HUES64 (cell line): Measurements from ENCODE around the gene PROX2.

Source experiments
- H3K27ac ChIP-seq: 2 replicates; pipeline ENCODE4 v1.7.0; 2013; ENCODE audit warnings: low read depth, low read length, inconsistent platforms
- H3K27me3 ChIP-seq: 2 replicates; pipeline ENCODE4 v1.6.1; 2013; ENCODE audit warnings: mild to moderate bottlenecking, low read length; ENCODE audit not compliant: insufficient read depth
- H3K36me3 ChIP-seq: 2 replicates; pipeline ENCODE4 v1.6.1; 2013; ENCODE audit warnings: mild to moderate bottlenecking, low read length; ENCODE audit not compliant: insufficient read depth
- H3K4me1 ChIP-seq: 2 replicates; pipeline ENCODE4 v1.6.1; 2013; ENCODE audit warnings: mild to moderate bottlenecking, low read length, moderate library complexity; ENCODE audit not compliant: insufficient read depth
- H3K4me3 ChIP-seq: 2 replicates; pipeline ENCODE4 v1.5.1; 2013; ENCODE audit warnings: mild to moderate bottlenecking, low read length, moderate library complexity
- H3K9ac ChIP-seq: 2 replicates; pipeline ENCODE4 v1.6.1; 2013; ENCODE audit warnings: mild to moderate bottlenecking, low read depth, low read length
- H3K9me3 ChIP-seq: 2 replicates; pipeline ENCODE4 v1.6.1; 2013; ENCODE audit warnings: low read depth, low read length; ENCODE audit not compliant: insufficient read depth
- WGBS: fragments of 150-250, 120-280 bp; methylation state at CpG from one replicate; pipeline ENCODE4 v1.1.7; 2013; ENCODE audit warnings: missing lambda C conversion rate; 5-methylcytosine and 5-hydroxymethylcytosine counted together

The PROX2 gene

DNA sequence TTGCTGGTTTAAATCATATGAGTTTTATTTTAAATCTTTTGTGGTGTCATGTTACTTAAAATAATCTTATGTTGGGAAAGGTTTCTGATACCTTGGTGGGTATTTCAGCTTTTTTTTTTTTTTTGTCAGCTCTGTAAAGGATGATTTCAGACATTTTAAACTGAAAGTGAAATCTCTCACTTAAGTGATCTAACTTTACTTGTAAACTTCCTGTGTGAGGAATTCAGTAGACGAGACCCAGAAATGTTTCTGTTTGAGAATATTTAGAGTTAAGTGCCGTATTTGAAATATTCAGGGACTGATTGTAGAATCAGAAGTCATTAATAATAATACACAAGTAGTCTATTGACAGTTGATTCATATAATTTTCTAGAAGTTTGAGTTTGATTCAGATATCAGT is 37.8 kb downstream of the PROX2 start:
- Histone ChIP-seq H3K36me3 (peaks cover 38% of the 10 kb centered on the region), H3K4me1 (no peaks in the 10 kb centered on the region), H3K9ac (no peak overlapping the region), H3K27me3 (no peaks in the 10 kb centered on the region), H3K27ac (no peak overlapping the region), H3K4me3 (no peak overlapping the region), H3K9me3 (no peaks in the 10 kb centered on the region)
- WGBS = no CpG with 5 or more reads among the region's 2 CpGs

DNA sequence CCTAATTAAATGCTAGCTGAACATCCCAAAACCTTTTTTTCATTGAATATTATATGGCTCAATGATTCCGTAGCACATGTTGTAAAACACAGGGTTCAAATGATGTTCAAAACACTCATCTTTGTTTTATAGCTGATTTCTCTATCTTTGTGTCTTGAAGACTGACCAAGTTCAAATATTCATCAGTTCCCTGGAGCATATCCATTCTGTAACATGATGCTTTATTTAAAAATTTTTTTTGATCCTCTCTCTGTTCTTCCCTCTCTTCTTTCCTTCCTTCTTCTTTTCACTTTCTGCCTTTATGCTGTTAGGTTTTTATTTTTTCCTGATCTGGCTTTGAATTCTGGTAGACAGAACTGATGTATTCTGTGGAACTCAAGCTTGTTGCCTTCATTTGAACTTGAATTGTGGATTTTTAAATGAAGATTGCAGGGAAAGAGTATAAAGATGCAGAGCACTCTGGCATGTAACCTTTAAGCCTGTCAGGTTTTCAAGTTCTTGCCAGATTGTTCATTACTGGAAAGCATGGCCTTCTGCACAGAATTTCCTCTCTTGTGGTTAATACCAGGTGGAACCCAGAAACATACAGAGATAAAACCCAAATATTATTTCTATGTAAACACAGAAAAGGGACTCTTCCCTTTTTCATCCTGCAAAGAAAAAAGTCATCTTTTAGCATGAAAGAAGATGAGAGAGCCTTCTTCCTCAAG is 39.5 kb downstream of the PROX2 start:
- Histone ChIP-seq H3K27ac (no peak overlapping the region), H3K27me3 (no peaks in the 10 kb centered on the region), H3K9ac (no peak overlapping the region), H3K9me3 (no peaks in the 10 kb centered on the region), H3K4me3 (no peak overlapping the region), H3K4me1 (no peaks in the 10 kb centered on the region), H3K36me3 (peaks cover 46% of the 10 kb centered on the region)
- WGBS = 100% methylated on average over 1 of the region's 1 CpG

DNA sequence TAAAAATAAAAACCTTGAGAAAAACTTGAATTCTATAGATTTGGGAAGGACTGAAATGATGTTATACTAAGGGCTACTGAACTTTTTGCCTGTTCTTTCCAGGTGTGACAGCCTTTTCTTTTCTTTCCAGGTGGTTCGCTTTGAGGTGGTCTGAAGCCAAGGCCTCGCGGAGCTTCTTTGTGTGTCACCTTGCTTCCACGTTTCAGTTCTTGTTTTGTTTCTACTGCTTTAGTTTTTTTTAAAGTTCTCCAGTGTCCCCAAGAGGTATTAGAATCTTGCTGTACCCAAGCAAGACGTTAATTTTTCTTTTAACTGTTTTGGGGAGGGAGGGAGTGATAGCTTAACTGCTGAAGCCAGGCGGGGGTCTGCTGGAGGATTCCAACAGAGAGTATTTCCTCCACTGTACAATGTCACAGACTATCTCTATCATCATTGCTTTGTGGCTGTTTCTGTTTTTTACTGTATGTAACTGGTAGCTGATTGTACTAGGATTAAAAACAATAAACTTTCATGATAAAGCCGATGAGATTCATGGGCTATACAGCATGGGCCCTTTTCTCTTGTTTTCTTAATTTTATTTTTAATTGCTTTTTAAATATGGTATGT is 40.2 kb downstream of the PROX2 start:
- no peaks in the 10 kb centered on the region for H3K9me3 ChIP-seq
- no peak overlapping the region for H3K27ac ChIP-seq
- no peaks in the 10 kb centered on the region for H3K27me3 ChIP-seq
- H3K9ac ChIP-seq = no peak overlapping the region
- no peaks in the 10 kb centered on the region for H3K4me1 ChIP-seq
- H3K4me3 ChIP-seq = no peak overlapping the region
- H3K36me3 ChIP-seq = peaks cover 48% of the 10 kb centered on the region
- 95% methylated on average over 6 of the region's 7 CpGs for WGBS

DNA sequence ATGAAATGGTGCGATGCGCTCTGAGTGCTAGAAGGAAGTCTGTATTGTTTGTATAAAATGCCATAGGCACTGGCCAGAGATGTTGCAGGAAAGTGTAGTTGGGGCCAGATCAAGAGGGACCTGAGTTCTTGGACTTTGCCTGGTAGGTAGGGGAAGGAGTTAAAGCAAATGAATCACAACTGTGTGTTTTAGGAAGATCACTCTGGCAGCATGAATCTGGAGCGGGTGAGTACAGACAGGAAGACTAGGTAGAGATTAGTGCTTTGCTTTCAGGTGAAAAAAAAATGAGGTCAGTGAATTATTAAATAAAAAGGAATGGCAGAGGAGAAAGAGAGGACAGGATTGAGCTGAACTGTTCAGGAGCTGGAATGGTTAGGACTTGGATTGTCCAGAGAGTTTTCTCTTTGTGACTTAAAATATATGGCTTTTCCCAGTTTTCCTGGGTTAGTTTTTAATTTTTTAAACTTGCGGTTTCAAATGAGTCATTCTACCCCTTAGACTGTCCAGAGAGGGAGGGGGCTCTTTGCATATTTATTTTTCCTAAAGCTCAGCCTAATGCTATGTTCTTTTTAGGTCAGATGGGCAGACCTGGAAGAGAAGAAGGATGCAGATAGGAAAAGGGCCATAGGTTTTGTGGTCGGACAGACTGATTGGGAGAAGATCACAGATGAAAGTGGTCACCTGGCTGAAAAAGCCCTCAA is 41.1 kb downstream of the PROX2 start:
- H3K9me3 ChIP-seq = no peaks in the 10 kb centered on the region
- no peak overlapping the region for H3K9ac ChIP-seq
- no peak overlapping the region for H3K27ac ChIP-seq
- WGBS = 96% methylated on average over 5 of the region's 5 CpGs
- H3K4me3 ChIP-seq = no peak overlapping the region
- H3K4me1 ChIP-seq = no peaks in the 10 kb centered on the region
- H3K27me3 ChIP-seq = no peaks in the 10 kb centered on the region
- H3K36me3 ChIP-seq = peaks cover 53% of the 10 kb centered on the region

DNA sequence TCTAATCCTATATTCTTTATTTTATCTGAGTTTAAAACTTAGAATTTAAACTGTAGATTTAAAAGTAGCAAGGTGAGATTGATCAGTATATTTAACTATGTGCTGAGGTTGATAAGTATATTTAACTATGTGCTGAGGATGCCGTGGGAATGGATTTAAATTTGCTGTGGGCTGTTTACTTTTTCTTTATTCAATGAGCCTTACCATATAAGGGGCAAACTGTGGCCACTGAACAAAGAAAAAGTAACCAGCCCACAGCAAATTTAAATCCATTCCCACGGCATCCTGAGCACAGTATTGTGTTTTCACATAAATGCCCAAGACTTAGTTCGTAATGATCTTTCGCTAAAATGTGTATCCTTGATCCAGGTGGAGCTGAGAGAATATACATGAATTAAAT is 43.1 kb downstream of the PROX2 start:
- Histone ChIP-seq H3K4me3 (no peak overlapping the region), H3K9me3 (no peaks in the 10 kb centered on the region), H3K27ac (no peak overlapping the region), H3K4me1 (no peaks in the 10 kb centered on the region), H3K36me3 (peaks cover 71% of the 10 kb centered on the region), H3K27me3 (no peaks in the 10 kb centered on the region), H3K9ac (no peak overlapping the region)
- WGBS = 92% methylated on average over 4 of the region's 4 CpGs

DNA sequence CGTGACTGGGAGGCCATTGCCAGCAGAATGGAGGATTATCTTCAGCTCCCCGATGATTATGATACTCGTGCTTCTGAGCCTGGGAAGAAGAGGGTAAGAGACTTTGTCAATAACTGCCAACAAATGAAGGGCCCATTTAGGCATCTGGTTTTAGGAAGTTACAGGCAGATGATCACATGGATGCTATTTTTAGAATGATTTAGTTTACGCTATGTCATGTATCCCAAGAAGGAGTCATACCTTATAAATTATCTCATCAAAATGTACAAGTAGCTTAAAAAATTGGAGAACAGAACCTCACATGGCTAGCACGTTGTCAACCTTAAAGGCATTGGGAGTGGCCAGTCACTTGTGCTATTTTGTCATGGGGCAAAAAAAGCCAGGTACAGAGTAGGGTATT is 46.7 kb downstream of the PROX2 start:
- 95% methylated on average over 4 of the region's 5 CpGs for WGBS

DNA sequence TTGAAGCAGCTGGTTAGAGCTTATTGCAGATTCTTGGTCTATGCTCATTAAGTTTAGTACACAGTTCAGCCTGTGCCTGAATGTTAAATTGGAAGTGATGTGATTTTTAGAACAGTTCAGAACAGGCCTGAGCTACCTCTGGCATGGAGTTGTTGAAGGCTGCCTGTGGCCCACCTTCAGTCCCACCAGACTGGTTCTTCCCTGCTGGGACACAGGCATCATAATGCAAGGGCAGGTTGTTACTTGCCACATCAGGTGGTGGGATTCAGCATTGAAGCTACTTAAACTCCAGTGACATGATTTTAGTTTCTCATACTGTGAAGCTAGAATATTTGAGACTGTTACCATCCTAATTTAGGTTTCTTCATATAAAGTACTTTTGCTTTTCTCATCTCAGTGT is 49.4 kb downstream of the PROX2 start:
- Histone ChIP-seq H3K4me1 (peaks cover 5% of the 10 kb centered on the region; the same call in 1 of the 2 replicates), H3K27me3 (no peaks in the 10 kb centered on the region), H3K27ac (no peak overlapping the region), H3K9ac (no peak overlapping the region), H3K9me3 (no peaks in the 10 kb centered on the region), H3K4me3 (no peak overlapping the region), H3K36me3 (peaks cover 79% of the 10 kb centered on the region)

More for the DNA sequence above, 46.7 kb downstream of the PROX2 start:
- peaks cover 60% of the 10 kb centered on the region for H3K36me3 ChIP-seq
- no peak overlapping the region for H3K27ac ChIP-seq
- no peaks in the 10 kb centered on the region for H3K27me3 ChIP-seq
- H3K9me3 ChIP-seq = no peaks in the 10 kb centered on the region
- H3K4me3 ChIP-seq = no peak overlapping the region
- H3K4me1 ChIP-seq = peaks cover 5% of the 10 kb centered on the region; the same call in 1 of the 2 replicates
- H3K9ac ChIP-seq = no peak overlapping the region
